ENCODE measurements around the gene GRIK1.

The GRIK1 gene

GRCh38 chr21:29829564-29830275 is 110.1 kb downstream of the GRIK1 start:
- FAIRE-seq (no peak), DNase-seq (ENCODE audit: low spot score) (no peak)

GRCh38 chr21:29827647-29828046 is 112.1 kb downstream of the GRIK1 start:
- FAIRE-seq: no peak
- DNase-seq (ENCODE audit: low spot score): no peak

GRCh38 chr21:29827236-29827635 is 112.6 kb downstream of the GRIK1 start:
- DNase-seq (ENCODE audit: low spot score) (no peak), FAIRE-seq (no peak)

- DNase-seq (ENCODE audit: low spot score) (no peak), FAIRE-seq (no peak)
Measured at GRCh38 chr21:29826386-29826785, 113.4 kb downstream of the GRIK1 start.

GRCh38 chr21:29825936-29826335 is 113.9 kb downstream of the GRIK1 start:
- DNase-seq (ENCODE audit: low spot score) (no peak), FAIRE-seq (no peak)

- FAIRE-seq: no peak
- no peak for DNase-seq (ENCODE audit: low spot score)
Measured at GRCh38 chr21:29825345-29825744, 114.5 kb downstream of the GRIK1 start.

- FAIRE-seq: no peak
Measured at GRCh38 chr21:29822064-29822463, 117.7 kb downstream of the GRIK1 start.

GRCh38 chr21:29821230-29821629 is 118.6 kb downstream of the GRIK1 start:
- FAIRE-seq: no peak

More at GRCh38 chr21:29822064-29822463, 117.7 kb downstream of the GRIK1 start:
- no peak for DNase-seq (ENCODE audit: low spot score)

GRCh38 chr21:29819675-29820326 is 120.0 kb downstream of the GRIK1 start:
- DNase-seq (ENCODE audit: low spot score) (no peak), FAIRE-seq (no peak)

More at GRCh38 chr21:29821230-29821629, 118.6 kb downstream of the GRIK1 start:
- no peak for DNase-seq (ENCODE audit: low spot score)

- FAIRE-seq (no peak), DNase-seq (ENCODE audit: low spot score) (no peak)
Measured at GRCh38 chr21:29818383-29818921, 121.3 kb downstream of the GRIK1 start.

- no peak for DNase-seq (ENCODE audit: low spot score)
- no peak for FAIRE-seq
Measured at GRCh38 chr21:29817450-29817849, 122.3 kb downstream of the GRIK1 start.

GRCh38 chr21:29812947-29813346 is 126.8 kb downstream of the GRIK1 start:
- no peak for DNase-seq (ENCODE audit: low spot score)
- FAIRE-seq: no peak

GRCh38 chr21:29810871-29811270 is 128.9 kb downstream of the GRIK1 start:
- FAIRE-seq: no peak
- no peak for DNase-seq (ENCODE audit: low spot score)

GRCh38 chr21:29808153-29808552 is 131.6 kb downstream of the GRIK1 start:
- DNase-seq (ENCODE audit: low spot score): no peak

GRCh38 chr21:29805105-29805504 is 134.7 kb downstream of the GRIK1 start:
- FAIRE-seq: no peak
- no peak for DNase-seq (ENCODE audit: low spot score)

More at GRCh38 chr21:29808153-29808552, 131.6 kb downstream of the GRIK1 start:
- no peak for FAIRE-seq

GRCh38 chr21:29803191-29803590 is 136.6 kb downstream of the GRIK1 start:
- DNase-seq (ENCODE audit: low spot score): no peak

GRCh38 chr21:29801122-29801521 is 138.7 kb downstream of the GRIK1 start:
- no peak for FAIRE-seq
- no peak for DNase-seq (ENCODE audit: low spot score)

More at GRCh38 chr21:29803191-29803590, 136.6 kb downstream of the GRIK1 start:
- no peak for FAIRE-seq

GRCh38 chr21:29800056-29800455 is 139.7 kb downstream of the GRIK1 start:
- DNase-seq (ENCODE audit: low spot score) (no peak), FAIRE-seq (no peak)

- DNase-seq (ENCODE audit: low spot score): no peak
- FAIRE-seq: no peak
Measured at GRCh38 chr21:29798840-29799239, 141.0 kb downstream of the GRIK1 start.

- FAIRE-seq (no peak), DNase-seq (ENCODE audit: low spot score) (no peak)
Measured at GRCh38 chr21:29797155-29797554, 142.6 kb downstream of the GRIK1 start.

GRCh38 chr21:29793712-29794111 is 146.1 kb downstream of the GRIK1 start:
- no peak for DNase-seq (ENCODE audit: low spot score)
- no peak for FAIRE-seq

- DNase-seq (ENCODE audit: low spot score): no peak
- no peak for FAIRE-seq
Measured at GRCh38 chr21:29789393-29789792, 150.4 kb downstream of the GRIK1 start.

GRCh38 chr21:29788752-29789151 is 151.0 kb downstream of the GRIK1 start:
- no peak for DNase-seq (ENCODE audit: low spot score)
- no peak for FAIRE-seq

All from RCC 7860 (cell line).